Ramos (cell line): ENCODE measurements around the gene DGKE.

ENCODE experiments used
- in situ Hi-C: fragments of 300-500 bp; cut with MboI; formaldehyde crosslinking; loops from one replicate; pipeline ENCODE4 v1.14.3; 2022; ENCODE audit warnings: low sequenced_read_pairs; ENCODE audit not compliant: unreplicated experiment

DGKE gene

GRCh38 chr17:56885312-56885657, 51.3 kb downstream of the DGKE start:
- in situ Hi-C loops: no loop called here

- in situ Hi-C loops: no loop called here
Measured at GRCh38 chr17:56886288-56886731, 52.4 kb downstream of the DGKE start.

GRCh38 chr17:56887105-56887504, 53.2 kb downstream of the DGKE start:
- in situ Hi-C loops: no loop called here

- in situ Hi-C loops: no loop called here
Measured at GRCh38 chr17:56887552-56888467, 53.9 kb downstream of the DGKE start.

GRCh38 chr17:56890390-56890789, 56.4 kb downstream of the DGKE start:
- in situ Hi-C loops: loop anchor here (5.0 kb wide), 1 partner anchor 52 kb away; no protein-coding TSS in a partner anchor

- in situ Hi-C loops: loop anchor here (5.0 kb wide), 1 partner anchor 51 kb away; no protein-coding TSS in a partner anchor
Measured at GRCh38 chr17:56890906-56891674, 57.1 kb downstream of the DGKE start.

- in situ Hi-C loops: loop anchor here (5.0 kb wide), 1 partner anchor 51 kb away; no protein-coding TSS in a partner anchor
Measured at GRCh38 chr17:56891751-56892150, 57.8 kb downstream of the DGKE start.

- in situ Hi-C loops: loop anchor here (5.0 kb wide), 1 partner anchor 50 kb away; no protein-coding TSS in a partner anchor
Measured at GRCh38 chr17:56892333-56892732, 58.4 kb downstream of the DGKE start.

GRCh38 chr17:56893503-56893902, 59.6 kb downstream of the DGKE start:
- in situ Hi-C loops: loop anchor here (5.0 kb wide), 1 partner anchor 49 kb away; no protein-coding TSS in a partner anchor

- in situ Hi-C loops: loop anchor here (5.0 kb wide), 1 partner anchor 47 kb away; no protein-coding TSS in a partner anchor
Measured at GRCh38 chr17:56894859-56895455, 61.0 kb downstream of the DGKE start.

GRCh38 chr17:56896217-56896967, 62.4 kb downstream of the DGKE start:
- in situ Hi-C loops: no loop called here

- in situ Hi-C loops: no loop called here
Measured at GRCh38 chr17:56896968-56897359, 63.0 kb downstream of the DGKE start.

GRCh38 chr17:56897646-56898424, 63.9 kb downstream of the DGKE start:
- in situ Hi-C loops: no loop called here

- in situ Hi-C loops: no loop called here
Measured at GRCh38 chr17:56898874-56899273, 64.9 kb downstream of the DGKE start.

- in situ Hi-C loops: no loop called here
Measured at GRCh38 chr17:56899403-56899802, 65.5 kb downstream of the DGKE start.

GRCh38 chr17:56902348-56902747, 68.4 kb downstream of the DGKE start:
- in situ Hi-C loops: no loop called here

- in situ Hi-C loops: no loop called here
Measured at GRCh38 chr17:56903560-56903959, 69.6 kb downstream of the DGKE start.

- in situ Hi-C loops: no loop called here
Measured at GRCh38 chr17:56908001-56908542, 74.1 kb downstream of the DGKE start.
